GM19467 (cell line): ENCODE data around the gene IL20RB.

Experiments
- ATAC-seq: cut with Tn5 transposase; IDR thresholded peaks from one replicate; pipeline ENCODE4 v1.9.1; 2021; ENCODE audit warnings: mild to moderate bottlenecking, moderate library complexity; ENCODE audit not compliant: unreplicated experiment

IL20RB gene, protein sequence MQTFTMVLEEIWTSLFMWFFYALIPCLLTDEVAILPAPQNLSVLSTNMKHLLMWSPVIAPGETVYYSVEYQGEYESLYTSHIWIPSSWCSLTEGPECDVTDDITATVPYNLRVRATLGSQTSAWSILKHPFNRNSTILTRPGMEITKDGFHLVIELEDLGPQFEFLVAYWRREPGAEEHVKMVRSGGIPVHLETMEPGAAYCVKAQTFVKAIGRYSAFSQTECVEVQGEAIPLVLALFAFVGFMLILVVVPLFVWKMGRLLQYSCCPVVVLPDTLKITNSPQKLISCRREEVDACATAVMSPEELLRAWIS

DNA sequence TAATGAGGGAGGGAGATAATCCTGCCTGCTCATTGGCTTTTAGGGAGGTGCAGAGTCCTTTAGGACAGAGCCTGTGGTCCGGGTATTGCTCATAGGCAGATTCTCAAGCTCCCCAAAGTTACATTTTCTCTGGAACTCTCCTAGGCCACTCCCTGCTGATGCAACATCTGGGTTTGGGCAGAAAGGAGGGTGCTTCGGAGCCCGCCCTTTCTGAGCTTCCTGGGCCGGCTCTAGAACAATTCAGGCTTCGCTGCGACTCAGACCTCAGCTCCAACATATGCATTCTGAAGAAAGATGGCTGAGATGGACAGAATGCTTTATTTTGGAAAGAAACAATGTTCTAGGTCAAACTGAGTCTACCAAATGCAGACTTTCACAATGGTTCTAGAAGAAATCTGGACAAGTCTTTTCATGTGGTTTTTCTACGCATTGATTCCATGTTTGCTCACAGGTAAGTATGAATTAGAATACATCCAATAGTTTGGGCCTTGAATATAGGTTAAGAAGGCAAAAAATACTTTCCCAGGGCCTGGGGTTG lies at the start of gene IL20RB:
TSS of gene IL20RB (plus strand) at position 233 of the 538 bp plus-strand sequence. CDS start at position 364, 131 bp downstream.
- no peak for ATAC-seq

- ATAC-seq, result no peak
Measured at GRCh38 chr3:136908297-136908696, 49.5 kb upstream of the IL20RB start.

DNA sequence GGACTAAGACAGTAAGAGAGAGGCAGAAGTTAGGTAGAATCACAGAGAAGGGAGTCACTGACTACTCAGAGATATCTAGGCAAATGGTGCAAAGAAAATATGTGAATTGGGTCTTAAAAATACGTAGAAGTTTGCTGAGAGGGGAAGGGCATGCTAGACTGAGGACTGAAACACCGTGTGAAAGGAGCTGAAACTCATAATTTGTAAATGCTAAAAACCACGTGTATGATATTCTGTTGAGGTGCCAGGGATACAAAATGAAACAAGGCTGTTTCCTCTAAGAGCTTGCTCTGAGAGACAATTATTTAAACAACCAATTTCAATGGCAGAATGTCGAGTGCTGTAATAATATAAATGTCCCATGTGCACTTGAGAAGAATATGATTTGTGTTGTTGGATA lies 48.6 kb upstream of the IL20RB start:
- ATAC-seq, result peak; percentile 51

DNA sequence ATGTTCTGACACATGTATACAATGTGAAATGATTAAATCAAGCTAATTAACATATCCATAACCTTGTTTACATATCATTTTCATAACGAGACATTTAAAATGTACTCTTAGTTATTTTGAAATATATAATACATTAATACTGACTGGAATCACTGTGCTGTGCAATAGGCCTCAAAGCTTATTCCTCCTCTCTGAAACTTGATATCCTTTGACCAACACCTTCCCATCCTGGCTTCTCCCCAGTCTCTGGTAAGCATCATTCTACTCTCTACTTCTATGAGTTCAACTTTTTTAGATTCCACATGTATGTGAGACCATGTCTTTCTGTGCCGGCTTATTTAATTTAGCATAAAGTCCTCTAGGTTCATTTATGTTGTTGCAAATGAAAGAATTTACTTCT lies 47.1 kb upstream of the IL20RB start:
- ATAC-seq, result no peak

- no peak for ATAC-seq
Measured at GRCh38 chr3:136913168-136913567, 44.6 kb upstream of the IL20RB start.

DNA sequence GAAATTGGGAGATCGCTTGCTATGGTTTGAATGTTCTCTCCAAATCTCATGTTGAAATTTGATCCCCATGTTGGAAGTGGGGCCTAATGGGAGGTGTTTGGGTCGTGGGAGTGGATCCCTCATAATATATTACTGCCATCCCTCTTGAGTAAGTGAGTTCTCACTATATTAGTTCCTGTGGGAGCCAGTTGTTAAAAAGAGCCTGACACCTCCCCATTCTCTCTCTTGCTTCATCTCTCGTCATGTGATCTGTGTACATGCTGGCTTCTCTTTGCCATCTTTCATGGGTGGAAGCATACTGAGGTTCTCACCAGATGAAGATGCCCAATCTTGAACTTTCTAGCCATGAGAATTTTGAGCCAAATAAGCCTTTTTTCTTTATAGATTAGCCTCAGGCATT lies 43.0 kb upstream of the IL20RB start:
- no peak for ATAC-seq

DNA sequence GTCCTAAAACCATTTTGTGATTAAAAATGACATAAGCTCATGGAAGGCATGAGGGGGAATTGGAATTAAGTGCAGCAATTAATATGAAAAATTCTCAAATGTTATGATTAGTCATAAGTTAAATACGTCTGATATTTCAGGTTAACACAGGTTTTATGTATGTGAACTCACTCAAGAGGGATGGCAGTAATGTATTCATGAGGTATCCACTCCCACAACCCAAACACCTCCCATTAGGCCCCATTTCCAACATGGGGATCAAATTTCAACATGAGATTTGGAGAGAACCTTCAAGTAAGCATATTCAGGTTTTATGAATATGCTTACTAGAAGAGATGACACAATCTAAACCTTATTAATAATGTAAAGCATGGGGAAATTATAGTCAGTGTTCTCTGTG lies 41.6 kb upstream of the IL20RB start:
- ATAC-seq, result no peak

DNA sequence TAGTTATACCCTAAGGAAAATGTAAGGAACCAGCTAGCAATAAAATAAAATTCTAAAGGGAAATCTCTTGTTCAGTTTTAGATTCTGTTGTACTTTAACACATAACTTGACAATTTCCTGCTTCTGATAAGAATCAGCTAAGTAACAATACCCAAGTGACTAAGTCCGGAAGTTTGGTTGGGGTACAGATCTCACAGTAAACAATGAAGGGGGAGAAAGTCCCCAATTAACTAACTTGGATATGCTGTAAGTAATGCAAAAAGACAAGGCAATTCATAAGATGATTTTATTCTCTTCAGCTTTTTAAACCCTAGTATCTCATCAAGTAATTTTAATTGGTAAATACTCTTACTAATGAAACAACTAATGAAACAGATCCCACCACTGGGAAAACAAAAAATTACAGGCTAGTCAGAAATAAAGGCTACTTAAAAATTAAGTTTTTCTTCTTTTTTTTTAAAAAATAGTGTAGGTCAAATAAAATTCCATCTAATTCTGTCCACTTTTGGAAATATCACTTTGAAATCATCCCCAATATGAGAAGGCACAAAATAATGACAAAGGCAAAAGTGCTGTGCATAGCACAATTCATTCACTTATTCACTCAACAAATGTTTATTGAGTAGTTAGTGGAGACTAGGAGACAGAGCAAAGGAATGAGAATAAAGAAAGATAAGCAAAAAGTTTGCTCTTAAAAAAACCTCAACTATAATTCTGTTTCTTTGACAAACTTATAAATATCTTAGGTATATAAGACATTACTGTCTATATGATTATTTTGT lies 37.8 kb upstream of the IL20RB start:
- ATAC-seq, result no peak

- no peak for ATAC-seq
Measured at GRCh38 chr3:136920904-136921611, 36.7 kb upstream of the IL20RB start.

DNA sequence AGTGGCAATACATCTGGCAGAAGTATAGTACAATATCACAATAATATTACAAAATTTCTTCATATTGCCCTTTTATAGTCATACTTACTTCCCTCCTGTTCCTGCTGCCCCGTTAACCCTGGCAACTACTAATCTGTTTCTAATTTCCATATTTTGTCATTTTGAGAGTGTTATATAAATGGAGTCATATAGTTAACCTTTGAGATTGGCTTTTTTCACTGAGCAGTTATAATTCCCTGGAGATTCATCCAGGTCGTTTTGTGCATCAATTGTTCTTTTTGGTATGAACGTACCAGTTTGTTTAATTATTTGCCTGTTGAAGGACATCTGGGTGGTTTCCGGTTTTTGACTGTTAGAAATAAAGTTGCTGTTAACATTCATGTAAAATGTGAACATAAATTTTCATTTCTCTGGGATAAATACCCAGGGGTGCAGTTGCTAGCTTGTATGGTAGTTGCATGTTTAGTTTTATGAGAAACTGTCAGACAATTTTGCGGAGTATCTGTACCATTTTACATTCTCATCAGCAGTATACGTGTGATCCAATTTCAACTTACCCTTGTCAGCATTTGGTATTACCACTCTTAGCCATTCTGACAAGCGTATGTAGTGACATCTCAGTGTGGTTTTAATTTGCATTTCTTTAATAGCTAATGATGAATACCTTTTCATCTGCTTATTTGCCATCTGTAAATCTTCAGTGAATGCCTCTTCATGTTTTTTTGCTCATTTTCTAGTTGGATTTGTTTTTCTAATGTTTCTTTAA lies 32.2 kb upstream of the IL20RB start:
- peak; percentile 47 for ATAC-seq

DNA sequence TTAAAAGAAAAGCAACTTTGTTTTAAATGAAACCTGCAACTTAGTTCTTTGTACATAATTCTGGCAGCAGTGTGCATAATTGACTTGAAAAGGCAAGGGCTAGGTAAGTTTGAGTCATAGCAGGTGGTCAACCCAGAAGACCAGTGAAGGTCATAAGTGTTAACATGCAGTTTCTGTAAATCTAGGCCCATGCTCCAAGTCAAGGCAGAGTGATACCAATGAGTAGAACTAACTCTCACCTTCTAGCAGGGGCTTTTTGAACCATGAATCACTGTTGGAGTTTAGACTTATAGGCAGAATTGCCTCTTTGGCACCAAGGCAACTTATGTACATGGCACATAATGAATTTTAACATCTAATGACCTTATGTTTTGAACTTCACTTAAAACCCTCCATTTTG lies 29.5 kb upstream of the IL20RB start:
- ATAC-seq, result no peak

DNA sequence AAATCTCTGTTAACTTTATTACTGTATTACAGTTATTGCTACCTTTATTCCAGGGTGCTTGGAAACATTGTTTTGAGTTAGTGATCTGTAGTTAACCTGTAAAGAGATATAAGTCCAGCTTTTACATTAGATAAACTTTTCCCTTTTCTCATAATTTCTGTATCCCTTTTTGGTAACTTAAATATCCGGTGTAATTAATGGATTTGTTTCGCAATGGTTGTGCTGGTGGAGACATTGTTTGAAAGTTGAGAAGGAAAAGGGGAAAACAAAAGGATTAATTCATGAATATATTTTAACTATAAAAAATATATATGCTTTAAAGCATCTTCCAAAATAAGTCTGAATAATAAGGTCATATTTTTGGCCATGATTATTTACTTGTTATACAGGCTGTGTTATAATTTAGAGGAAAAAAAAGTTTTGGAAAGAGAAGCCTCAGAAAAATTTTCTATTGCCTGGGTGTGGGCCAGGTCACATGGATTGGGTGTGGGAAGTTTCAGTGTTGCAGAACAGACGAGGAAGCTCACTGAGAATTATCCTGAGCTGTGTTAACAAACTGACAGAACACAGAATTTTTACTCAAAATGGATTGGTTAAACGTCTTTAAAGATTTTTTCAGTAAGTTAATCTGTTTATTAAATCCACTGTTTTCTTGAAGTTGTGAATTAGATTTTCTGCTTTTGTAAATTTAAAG lies 27.7 kb upstream of the IL20RB start:
- no peak for ATAC-seq

GRCh38 chr3:136931606-136932005 lies 26.2 kb upstream of the IL20RB start:
- ATAC-seq, result no peak

DNA sequence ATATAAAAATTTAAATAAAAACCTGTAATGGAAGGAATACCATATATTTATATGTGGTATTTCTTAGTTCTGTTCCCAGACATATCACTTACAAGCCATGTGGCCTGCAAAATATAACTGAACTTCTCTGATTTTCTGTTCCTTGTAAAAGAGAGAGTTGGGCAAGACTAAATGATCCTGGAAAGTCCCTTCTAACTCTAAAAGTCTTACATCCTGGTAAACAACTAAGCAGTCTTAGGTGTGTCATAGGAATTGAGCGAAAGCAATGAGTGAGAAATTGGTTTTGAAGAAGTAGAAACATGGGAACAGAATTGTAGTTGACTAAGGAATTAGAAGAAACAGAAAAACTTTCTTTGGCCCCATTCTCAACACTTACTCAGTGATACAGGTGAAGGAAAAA lies 25.3 kb upstream of the IL20RB start:
- no peak for ATAC-seq

DNA sequence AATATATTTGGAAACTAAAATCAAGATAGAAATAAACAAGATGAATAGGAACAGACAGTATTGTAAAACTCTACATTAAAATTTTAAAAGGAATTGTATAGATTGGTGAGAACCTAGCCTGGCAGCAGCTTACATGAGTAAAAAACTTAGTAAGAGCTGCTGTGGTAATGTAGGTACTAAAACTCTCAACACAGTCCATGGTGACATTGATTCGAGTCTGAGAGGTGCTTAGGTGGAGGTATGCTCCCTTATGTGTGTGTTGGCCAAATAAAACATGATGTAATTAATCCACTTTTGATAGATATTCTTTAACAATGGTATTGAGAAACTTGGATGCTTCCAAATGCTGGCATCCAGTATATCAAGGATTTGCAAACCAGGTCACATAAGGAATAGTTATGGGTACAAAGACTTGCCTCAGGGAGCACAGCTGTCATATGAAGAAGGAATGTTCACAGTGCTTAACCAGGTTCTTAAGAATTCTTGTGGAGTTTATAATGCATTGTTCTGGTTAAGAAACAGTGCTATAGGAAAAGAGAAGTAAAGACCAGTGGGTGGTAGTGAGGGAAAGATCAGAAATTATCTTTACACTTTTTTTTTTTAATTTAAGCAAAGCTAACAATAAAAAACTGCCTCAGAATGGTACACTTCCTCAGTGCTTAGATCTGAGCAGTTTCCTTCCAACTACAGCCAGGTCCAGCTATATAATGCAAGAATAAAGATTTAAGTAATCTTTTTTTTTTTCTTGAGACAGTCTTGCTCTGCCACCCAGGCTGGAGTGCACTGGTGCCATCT lies 24.6 kb upstream of the IL20RB start:
- ATAC-seq, result no peak

DNA sequence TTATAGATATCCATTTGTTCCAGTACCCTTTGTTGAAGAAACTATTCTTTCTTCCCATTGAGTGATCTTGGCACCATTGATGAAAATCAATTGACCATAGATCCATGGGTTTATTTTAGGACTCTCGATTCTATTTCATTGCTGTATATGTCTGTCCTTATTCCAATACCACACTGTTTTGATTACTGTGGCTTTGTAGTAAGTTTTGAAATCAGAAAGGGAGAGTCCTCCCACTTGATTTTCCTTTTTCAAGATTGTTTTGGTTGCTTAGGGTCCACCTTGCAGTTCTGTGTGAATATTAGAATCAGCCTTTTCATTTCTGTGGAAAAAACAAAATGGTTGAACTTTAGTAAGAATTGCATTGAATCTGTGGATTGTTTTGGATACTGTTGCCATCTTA lies 20.6 kb upstream of the IL20RB start:
- ATAC-seq, result no peak

GRCh38 chr3:136937851-136938250 lies 19.9 kb upstream of the IL20RB start:
- ATAC-seq, result no peak

- ATAC-seq, result no peak
Measured at GRCh38 chr3:136938334-136938733, 19.4 kb upstream of the IL20RB start.

- ATAC-seq, result no peak
Measured at GRCh38 chr3:136939489-136939888, 18.3 kb upstream of the IL20RB start.
